Muscle layer of duodenum (tissue), 2 donors: Measurements from ENCODE around the gene SPRN.
"Not testable (repeated sequence)": the region's sequence is repeated elsewhere in the genome, so short reads cannot be mapped to it uniquely, and the experiment has no call there.

Experiments
- H3K27ac ChIP-seq: one replicate; pipeline ENCODE4 v1.7.0; 2013; ENCODE audit warnings: mild to moderate bottlenecking, low read length
- H3K27me3 ChIP-seq: one replicate; pipeline ENCODE4 v1.7.0; 2013; ENCODE audit warnings: low read depth, mild to moderate bottlenecking, control low read depth, low read length
- H3K36me3 ChIP-seq, 2 donors: one replicate each; pipeline ENCODE4 v1.7.0; 2013; ENCODE audit warnings: low read length in 2 of 2, control low read depth in 1 of 2, mild to moderate bottlenecking in 1 of 2; ENCODE audit not compliant: insufficient read depth in 2 of 2, control insufficient read depth in 1 of 2
- H3K4me1 ChIP-seq, 2 donors: one replicate each; pipeline ENCODE4 v1.7.0; 2013; ENCODE audit warnings: low read length in 2 of 2, mild to moderate bottlenecking in 2 of 2, control low read depth in 1 of 2, moderate library complexity in 1 of 2; ENCODE audit not compliant: insufficient read depth in 2 of 2, control insufficient read depth in 1 of 2
- H3K4me3 ChIP-seq, 2 donors: one replicate each; pipeline ENCODE4 v1.7.0; 2013; ENCODE audit warnings: low read length in 2 of 2, low read depth in 1 of 2, mild to moderate bottlenecking in 1 of 2
- H3K9me3 ChIP-seq, 2 donors: one replicate each; pipeline ENCODE4 v1.7.0; 2013; ENCODE audit warnings: low read length in 2 of 2, control low read depth in 1 of 2, mild to moderate bottlenecking in 1 of 2; ENCODE audit not compliant: control insufficient read depth in 1 of 2
- donor health status: healthy.

The SPRN gene

DNA sequence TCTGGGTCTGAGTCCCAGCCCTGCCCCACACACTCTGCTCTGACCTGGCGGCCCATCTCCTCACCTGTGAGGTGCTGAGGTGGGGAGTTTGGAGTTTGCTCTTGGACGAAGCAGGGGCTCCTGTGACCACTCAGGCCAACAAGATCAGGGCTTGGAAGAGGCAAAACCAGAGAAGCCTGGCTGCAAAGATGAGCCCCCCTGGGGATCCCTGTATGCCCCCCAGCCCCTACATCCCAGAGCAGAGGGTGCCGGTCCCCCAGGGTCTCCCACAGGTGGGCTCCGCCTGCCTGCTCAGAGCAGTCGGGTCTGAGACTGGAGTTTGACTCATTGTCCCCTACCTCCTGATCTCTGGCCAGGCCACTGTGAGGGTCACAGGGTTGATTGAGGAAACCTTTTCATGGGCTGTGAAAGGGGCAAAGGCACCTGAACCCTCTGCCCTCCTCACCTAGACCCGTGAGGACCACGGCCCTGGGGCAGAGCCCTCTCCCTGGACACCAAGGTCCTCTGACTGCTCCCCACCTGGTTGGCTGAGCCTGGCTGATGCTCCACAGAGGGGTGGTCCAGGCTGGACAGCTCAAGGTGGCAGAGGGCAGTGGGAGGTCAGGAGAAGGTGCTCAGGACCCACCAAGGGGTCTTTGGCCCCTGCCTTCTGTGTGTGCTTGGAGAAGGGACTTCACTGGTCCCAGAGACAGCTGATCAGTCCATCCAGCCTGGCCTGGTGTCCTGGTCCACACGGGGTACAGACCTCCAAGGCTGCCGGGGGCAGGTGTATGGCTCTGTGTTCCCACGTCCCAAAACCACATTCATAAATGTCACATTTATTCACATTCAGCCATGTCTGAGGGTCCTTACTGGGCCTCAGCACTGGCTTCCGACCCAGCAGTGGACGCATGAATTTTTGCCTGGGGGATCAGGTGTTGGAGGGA is 20.2 kb upstream of the SPRN start:
- Histone ChIP-seq H3K36me3 (peaks cover 4% of the 10 kb centered on the region in 2 donors), H3K27ac (no peak overlapping the region), H3K4me3 (no peak overlapping the region), H3K9me3 (peaks cover 5 to 28% of the 10 kb centered on the region in 2 donors), H3K27me3 (no peaks in the 10 kb centered on the region), H3K4me1 (no peaks in the 10 kb centered on the region)

- H3K27me3 ChIP-seq, result no peaks in the 10 kb centered on the region
- H3K4me3 ChIP-seq, result no peak overlapping the region
- no peaks in the 10 kb centered on the region for H3K4me1 ChIP-seq
- H3K9me3 ChIP-seq, result peaks cover 5 to 20% of the 10 kb centered on the region in 2 donors
- no peak overlapping the region for H3K27ac ChIP-seq
- peaks cover 4% of the 10 kb centered on the region in 2 donors for H3K36me3 ChIP-seq
Measured at GRCh38 chr10:133442967-133443924, 18.8 kb upstream of the SPRN start.

DNA sequence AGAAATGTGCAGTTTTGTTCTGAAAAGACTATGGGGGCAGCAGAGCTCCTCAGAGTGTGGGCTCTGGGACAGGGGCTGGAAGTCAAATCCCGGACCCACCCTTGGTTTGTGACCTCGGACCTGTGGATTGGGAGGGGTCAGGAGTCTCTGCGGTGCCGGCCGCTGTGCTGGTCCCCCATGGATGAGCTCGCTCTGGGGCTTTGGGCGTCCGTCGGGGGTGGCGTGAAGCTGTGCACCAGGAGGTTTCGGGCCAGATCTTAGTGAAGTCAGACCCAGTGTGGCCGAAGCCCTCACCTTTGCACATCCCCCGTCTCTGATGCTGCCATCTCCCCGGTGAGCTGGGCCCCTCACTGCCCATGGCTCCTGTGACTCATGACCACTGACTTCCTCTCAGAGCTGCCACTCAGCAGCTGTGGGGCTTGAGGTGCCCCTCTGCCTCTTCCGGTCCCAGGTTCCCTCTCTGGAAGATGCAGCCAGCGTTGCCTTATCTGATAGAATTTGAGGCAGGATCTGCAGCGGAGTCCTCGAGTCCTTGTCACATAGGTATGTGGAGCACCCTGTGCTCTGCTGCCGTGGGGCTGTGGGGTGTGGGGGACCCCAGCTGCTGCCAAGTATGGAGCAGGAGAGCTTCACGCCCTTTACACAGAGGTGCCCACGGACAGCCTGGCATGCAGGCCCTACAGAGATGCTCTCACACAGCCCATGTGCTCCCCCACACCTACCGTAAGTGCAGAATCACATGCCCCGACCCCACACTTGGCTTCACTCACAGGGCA is 18.0 kb upstream of the SPRN start:
- no peaks in the 10 kb centered on the region for H3K27me3 ChIP-seq
- H3K4me3 ChIP-seq, result no peak overlapping the region
- no peaks in the 10 kb centered on the region for H3K4me1 ChIP-seq
- no peak overlapping the region for H3K27ac ChIP-seq
- peaks cover 4% of the 10 kb centered on the region in 2 donors for H3K36me3 ChIP-seq
- peaks cover 5 to 12% of the 10 kb centered on the region in 2 donors for H3K9me3 ChIP-seq

- no peaks in the 10 kb centered on the region for H3K4me1 ChIP-seq
Measured at GRCh38 chr10:133441780-133442179, 17.4 kb upstream of the SPRN start.

DNA sequence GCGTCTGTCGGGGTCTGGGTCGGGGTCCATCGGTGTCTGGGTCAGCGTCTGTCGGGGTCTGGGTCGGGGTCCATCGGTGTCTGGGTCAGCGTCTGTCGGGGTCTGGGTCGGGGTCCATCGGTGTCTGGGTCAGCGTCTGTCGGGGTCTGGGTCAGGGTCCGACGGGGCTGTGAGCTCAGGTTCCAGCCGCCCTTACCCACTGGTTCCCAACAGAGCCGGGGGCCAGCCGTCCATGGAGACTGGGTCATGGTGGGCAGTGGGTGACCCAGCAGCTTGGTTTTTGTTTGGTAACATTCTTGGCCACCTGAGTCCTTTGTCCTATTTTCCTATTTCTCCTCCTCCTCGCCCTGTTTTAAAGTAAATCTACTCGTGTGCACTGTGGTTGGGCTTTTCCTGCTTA is 16.9 kb upstream of the SPRN start:
- not testable (repeated sequence) for H3K4me3 ChIP-seq, H3K27me3 ChIP-seq, H3K4me1 ChIP-seq, H3K27ac ChIP-seq, H3K9me3 ChIP-seq, H3K36me3 ChIP-seq

More at GRCh38 chr10:133441780-133442179, 17.4 kb upstream of the SPRN start:
- H3K4me3 ChIP-seq, result no peak overlapping the region
- H3K9me3 ChIP-seq, result peaks cover 2 to 7% of the 10 kb centered on the region in 2 donors
- no peaks in the 10 kb centered on the region for H3K27me3 ChIP-seq
- H3K36me3 ChIP-seq, result peaks cover 4% of the 10 kb centered on the region in 2 donors
- no peak overlapping the region for H3K27ac ChIP-seq

GRCh38 chr10:133440633-133441285 is 16.3 kb upstream of the SPRN start:
- Histone ChIP-seq H3K4me3 (no peak overlapping the region), H3K9me3 (no peaks in the 10 kb centered on the region), H3K27me3 (no peaks in the 10 kb centered on the region), H3K36me3 (peaks cover 4% of the 10 kb centered on the region in 2 donors), H3K27ac (no peak overlapping the region), H3K4me1 (no peaks in the 10 kb centered on the region)

GRCh38 chr10:133439517-133440461 is 15.4 kb upstream of the SPRN start:
- Histone ChIP-seq H3K4me3 (no peak overlapping the region), H3K27ac (no peak overlapping the region), H3K27me3 (no peaks in the 10 kb centered on the region), H3K36me3 (peaks cover 4% of the 10 kb centered on the region in 2 donors), H3K4me1 (no peaks in the 10 kb centered on the region), H3K9me3 (no peaks in the 10 kb centered on the region)

GRCh38 chr10:133438711-133439273 is 14.4 kb upstream of the SPRN start:
- H3K4me1 ChIP-seq, result no peaks in the 10 kb centered on the region

DNA sequence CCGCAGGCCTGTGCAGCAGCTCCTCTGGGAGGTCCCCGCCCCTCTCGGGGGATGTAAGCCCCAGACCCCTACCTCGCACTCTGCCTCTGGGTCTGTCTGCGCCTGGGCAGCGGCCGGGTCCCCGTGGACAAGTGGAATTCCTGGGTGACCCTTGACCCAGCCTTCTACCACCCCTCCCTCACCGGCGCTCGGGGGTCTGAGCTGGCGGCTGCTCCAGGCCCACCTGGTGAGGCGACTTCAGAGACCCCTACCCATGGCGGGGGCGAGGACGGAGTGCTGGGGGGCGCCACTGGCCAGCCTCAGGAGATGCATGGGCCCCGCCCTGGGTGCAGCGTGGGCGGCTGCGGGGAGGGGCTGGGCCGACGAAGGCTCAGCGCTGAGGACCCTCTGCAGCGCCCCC is 8.4 kb upstream of the SPRN start:
- H3K27me3 ChIP-seq, H3K4me1 ChIP-seq: not testable (repeated sequence)

More at GRCh38 chr10:133438711-133439273, 14.4 kb upstream of the SPRN start:
- Histone ChIP-seq H3K4me3 (no peak overlapping the region), H3K36me3 (peaks cover 4% of the 10 kb centered on the region in 2 donors), H3K27ac (no peak overlapping the region), H3K27me3 (no peaks in the 10 kb centered on the region), H3K9me3 (no peaks in the 10 kb centered on the region)

More for the DNA sequence above, 8.4 kb upstream of the SPRN start:
- H3K4me3 ChIP-seq, H3K36me3 ChIP-seq, H3K9me3 ChIP-seq, H3K27ac ChIP-seq: not testable (repeated sequence)
